SU-DHL-6 (cell line): ENCODE data around the gene KCNK4.

ENCODE experiments used
- H2AFZ ChIP-seq: fragments of 200-600 bp; sonication (generic); 2 replicates; pipeline ENCODE4 v1.6.1; 2014; ENCODE audit warnings: low read depth, mild to moderate bottlenecking, moderate library complexity, mixed read lengths, antibody characterized with exemption, low read length; ENCODE audit not compliant: severe bottlenecking
- H3F3A ChIP-seq: fragments of 200-600 bp; shearing (Covaris generic); 2 replicates; pipeline ENCODE4 v1.6.0; 2016; ENCODE audit warnings: antibody characterized with exemption, mild to moderate bottlenecking; ENCODE audit not compliant: insufficient read depth
- H3K27ac ChIP-seq: fragments of 200-600 bp; sonication (generic); 2 replicates; pipeline ENCODE4 v1.5.1; 2016; ENCODE audit warnings: low read depth, mild to moderate bottlenecking, low read length, moderate library complexity, mixed read lengths
- H3K27me3 ChIP-seq: fragments of 200-600 bp; sonication (generic), shearing (Covaris generic); 2 replicates; pipeline ENCODE4 v1.6.0; 2014; ENCODE audit warnings: mild to moderate bottlenecking, low read length
- H3K36me3 ChIP-seq: fragments of 200-600 bp; sonication (generic); 2 replicates; pipeline ENCODE4 v1.6.1; 2014; ENCODE audit warnings: mild to moderate bottlenecking, low read length, mixed read lengths
- H3K4me2 ChIP-seq: fragments of 300-600, 200-600 bp; shearing (Covaris generic), sonication (generic); 2 replicates; pipeline ENCODE4 v1.6.0; 2014; ENCODE audit warnings: low read length, low read depth, mild to moderate bottlenecking; ENCODE audit not compliant: poor library complexity, severe bottlenecking
- H3K4me3 ChIP-seq: fragments of 200-600 bp; sonication (generic); 2 replicates; pipeline ENCODE4 v1.5.1; 2014; ENCODE audit warnings: antibody characterized with exemption, low read length, mild to moderate bottlenecking, mixed read lengths; ENCODE audit not compliant: insufficient read depth, poor library complexity, severe bottlenecking
- H3K79me2 ChIP-seq: fragments of 200-600 bp; sonication (generic); 2 replicates; pipeline ENCODE4 v1.6.1; 2014; ENCODE audit warnings: mild to moderate bottlenecking, low read length, moderate library complexity; ENCODE audit not compliant: insufficient read depth
- H3K9ac ChIP-seq: fragments of 200-600 bp; sonication (generic); 2 replicates; pipeline ENCODE4 v1.7.0; 2014; ENCODE audit warnings: mild to moderate bottlenecking, low read length
- H3K9me2 ChIP-seq: fragments of 200-600 bp; sonication (generic); replicated peaks from 2 replicates; pipeline ENCODE4 v1.6.1; 2014; ENCODE audit warnings: low read length; ENCODE audit not compliant: insufficient read depth
- H3K9me3 ChIP-seq: fragments of 200-600 bp; sonication (generic); 2 replicates; pipeline ENCODE4 v1.6.1; 2014; ENCODE audit warnings: low read length, mixed read lengths; ENCODE audit not compliant: insufficient read depth
- H4K20me1 ChIP-seq: fragments of 200-600 bp; sonication (generic); 2 replicates; pipeline ENCODE4 v1.6.1; 2014; ENCODE audit warnings: low read depth, mild to moderate bottlenecking, antibody characterized with exemption, low read length, moderate library complexity, mixed read lengths
- CTCF ChIP-seq: fragments of 200-600 bp; sonication (generic); IDR thresholded peaks from one replicate; pipeline ENCODE4 v1.5.1; 2017; ENCODE audit warnings: antibody characterized with exemption, mild to moderate bottlenecking, low read length, moderate library complexity; ENCODE audit not compliant: insufficient read depth, poor library complexity, severe bottlenecking
- EZH2phosphoT487 ChIP-seq: fragments of 200-600 bp; sonication (generic), shearing (Covaris generic); conservative IDR thresholded peaks from 2 replicates; pipeline ENCODE4 v1.6.1; 2018; ENCODE audit warnings: mild to moderate bottlenecking, antibody characterized with exemption, low read length, moderate library complexity, mixed read lengths

The KCNK4 gene

GRCh38 chr11:64247729-64248531, 43.2 kb upstream of the KCNK4 start:
- Histone ChIP-seq H3K4me3 (peak overlapping the region; percentile 51), H3K27ac (no peak overlapping the region), H3K27me3 (no peaks in the 10 kb centered on the region), H3K36me3 (no peaks in the 10 kb centered on the region), H2AFZ (peak overlapping the region; percentile 88), H4K20me1 (no peaks in the 10 kb centered on the region), H3K9ac (peak overlapping the region; percentile 59; the same call in 1 of the 2 replicates), H3K4me2 (peak overlapping the region; percentile 71), H3K9me2 (no peaks in the 10 kb centered on the region), H3K9me3 (no peaks in the 10 kb centered on the region), H3K79me2 (peaks cover 24% of the 10 kb centered on the region), H3F3A (peaks cover 40% of the 10 kb centered on the region)
- TF ChIP-seq CTCF (no peak), EZH2phosphoT487 (no peak)

GRCh38 chr11:64248578-64248977, 42.5 kb upstream of the KCNK4 start:
- no peaks in the 10 kb centered on the region for H4K20me1 ChIP-seq
- H3K9me2 ChIP-seq: no peaks in the 10 kb centered on the region
- no peak overlapping the region for H3K4me3 ChIP-seq
- no peak overlapping the region for H3K4me2 ChIP-seq
- no peak overlapping the region for H3K9ac ChIP-seq
- no peaks in the 10 kb centered on the region for H3K36me3 ChIP-seq
- H3F3A ChIP-seq: peaks cover 36% of the 10 kb centered on the region
- no peak overlapping the region for H3K27ac ChIP-seq
- H3K79me2 ChIP-seq: peaks cover 24% of the 10 kb centered on the region
- no peak for TF ChIP-seq EZH2phosphoT487
- no peak for TF ChIP-seq CTCF
- H2AFZ ChIP-seq: no peak overlapping the region
- no peaks in the 10 kb centered on the region for H3K9me3 ChIP-seq
- H3K27me3 ChIP-seq: no peaks in the 10 kb centered on the region

GRCh38 chr11:64249038-64249437, 42.1 kb upstream of the KCNK4 start:
- H3K27me3 ChIP-seq: no peaks in the 10 kb centered on the region
- peaks cover 24% of the 10 kb centered on the region for H3K79me2 ChIP-seq
- H3K9me3 ChIP-seq: no peaks in the 10 kb centered on the region
- H3F3A ChIP-seq: peaks cover 31% of the 10 kb centered on the region
- no peaks in the 10 kb centered on the region for H4K20me1 ChIP-seq
- no peak overlapping the region for H3K27ac ChIP-seq
- H3K9ac ChIP-seq: no peak overlapping the region
- no peak for TF ChIP-seq EZH2phosphoT487
- no peak for TF ChIP-seq CTCF
- H3K4me2 ChIP-seq: no peak overlapping the region
- H2AFZ ChIP-seq: no peak overlapping the region
- no peaks in the 10 kb centered on the region for H3K9me2 ChIP-seq
- H3K36me3 ChIP-seq: no peaks in the 10 kb centered on the region
- no peak overlapping the region for H3K4me3 ChIP-seq
